K562 (cell line): ENCODE results near the gene IL15. TPM values are rescaled to one million over a fixed set of nuclear protein-coding genes. Genes with fewer than 3 reads are reported as not detected.

ENCODE experiments used
- DPF2 ChIP-seq: fragments of 450-650 bp; IDR thresholded peaks from 2 replicates; pipeline ENCODE4 v1.6.1; 2016
- MXI1 ChIP-seq: IDR thresholded peaks from 2 replicates; pipeline ENCODE4 v1.6.1; 2011; ENCODE audit warnings: low read depth, mild to moderate bottlenecking, improper control_type of control experiment, low read length
- NR2F6 ChIP-seq: fragments of 450-650 bp; formaldehyde crosslinking; IDR thresholded peaks from 2 replicates; pipeline ENCODE4 v1.4.0; 2020; ENCODE audit warnings: mild to moderate bottlenecking
- TAF15 ChIP-seq: fragments of 200-400 bp; formaldehyde crosslinking; IDR thresholded peaks from 2 replicates; pipeline ENCODE4 v1.6.1; 2017; ENCODE audit warnings: mild to moderate bottlenecking, low read depth, low read length, moderate library complexity
- ZNF24 ChIP-seq: fragments of 450-650 bp; IDR thresholded peaks from 2 replicates; pipeline ENCODE4 v1.6.1; 2016
- polyA plus RNA-seq, 8 experiments: library from polyadenylated mRNA; depleted of rRNA in 4 of 8; stranded (reverse) in 5 of 8; unstranded in 3 of 8; fragments of >200 nt; fragmentation: Nextera tagmentation in 2 of 8; fragmentation: Illumina TruSeq in 1 of 8; extraction: Ambion mirVana in 2 of 8; extraction: Trizol in 1 of 8; gene quantifications; 2 replicates each; pipeline versions ENCODE4 v1.2.1 to v1.2.3, GENCODE V29; 2011 to 2014; ENCODE audit warnings: inconsistent platforms in 1 of 8, missing spikeins in 1 of 8
- total RNA-seq, 7 experiments: library from RNA; depleted of rRNA in 6 of 7; stranded (reverse); fragments of >200 nt in 6 of 7; fragmentation: Illumina TruSeq in 2 of 7; extraction: Trizol in 2 of 7; gene quantifications; 2 replicates each; pipeline versions ENCODE4 v1.2.1 to v1.2.3, GENCODE V29; 2011 to 2021; ENCODE audit warnings: low replicate concordance in 1 of 7
- TF ChIP-seq, protein P1 (sequence below): fragments of 250-450 bp; sonication (Bioruptor Pico); IDR thresholded peaks from 2 replicates; pipeline ENCODE4 v1.5.0; 2021; ENCODE audit warnings: mild to moderate bottlenecking, moderate library complexity
- TF ChIP-seq, protein P2 (sequence below): fragments of 450-650 bp; IDR thresholded peaks from 2 replicates; pipeline ENCODE4 v1.6.1; 2017; ENCODE audit warnings: mild to moderate bottlenecking, moderate library complexity
- TF ChIP-seq, protein P3 (sequence below): fragments of 250-450 bp; sonication (Bioruptor Pico); IDR thresholded peaks from 2 replicates; pipeline ENCODE4 v1.4.0; 2020; ENCODE audit warnings: mild to moderate bottlenecking, moderate library complexity, borderline replicate concordance
- TF ChIP-seq, protein P4 (sequence below): sonication (generic); formaldehyde crosslinking; IDR thresholded peaks from 2 replicates; pipeline ENCODE4 v1.8.0; 2022; ENCODE audit warnings: mild to moderate bottlenecking, missing genetic modification reagents, borderline replicate concordance
- TF ChIP-seq, protein P5 (sequence below): fragments of 450-650 bp; IDR thresholded peaks from 2 replicates; pipeline ENCODE4 v1.6.1; 2018; ENCODE audit warnings: mild to moderate bottlenecking, low read depth; ENCODE audit not compliant: partially characterized antibody
- TF ChIP-seq, protein P6 (sequence below): sonication (generic); formaldehyde crosslinking; IDR thresholded peaks from 2 replicates; pipeline ENCODE4 v1.8.0; 2022; ENCODE audit warnings: mild to moderate bottlenecking, missing genetic modification reagents

IL15 gene
- total and polyA plus RNA-seq, 9 of the 15 experiments (the other 6 are each of a cell fraction or from before 2014, with no cell fraction given) = 0.13 to 0.50 (median 0.34) TPM

DNA sequence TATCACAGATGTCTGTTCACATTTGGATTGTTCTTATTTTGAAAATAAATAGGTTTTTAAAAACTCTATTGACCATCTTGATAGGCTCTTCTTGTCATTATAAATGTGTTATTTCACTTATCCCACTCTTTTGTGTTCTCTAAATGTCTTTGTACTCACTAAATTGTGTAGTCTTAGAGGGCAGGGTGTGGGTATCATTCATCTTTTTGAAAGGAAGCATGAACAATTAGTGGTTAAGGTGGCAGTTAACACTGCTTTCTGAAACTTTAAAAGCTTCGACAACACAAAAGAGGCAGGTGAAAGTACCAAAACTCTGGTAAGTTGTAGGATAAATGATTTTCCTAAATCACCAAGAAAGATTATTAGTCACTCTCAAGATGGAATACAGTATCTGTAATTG is 83.2 kb downstream of the IL15 start (continued):
- TF ChIP-seq, protein P1, sequence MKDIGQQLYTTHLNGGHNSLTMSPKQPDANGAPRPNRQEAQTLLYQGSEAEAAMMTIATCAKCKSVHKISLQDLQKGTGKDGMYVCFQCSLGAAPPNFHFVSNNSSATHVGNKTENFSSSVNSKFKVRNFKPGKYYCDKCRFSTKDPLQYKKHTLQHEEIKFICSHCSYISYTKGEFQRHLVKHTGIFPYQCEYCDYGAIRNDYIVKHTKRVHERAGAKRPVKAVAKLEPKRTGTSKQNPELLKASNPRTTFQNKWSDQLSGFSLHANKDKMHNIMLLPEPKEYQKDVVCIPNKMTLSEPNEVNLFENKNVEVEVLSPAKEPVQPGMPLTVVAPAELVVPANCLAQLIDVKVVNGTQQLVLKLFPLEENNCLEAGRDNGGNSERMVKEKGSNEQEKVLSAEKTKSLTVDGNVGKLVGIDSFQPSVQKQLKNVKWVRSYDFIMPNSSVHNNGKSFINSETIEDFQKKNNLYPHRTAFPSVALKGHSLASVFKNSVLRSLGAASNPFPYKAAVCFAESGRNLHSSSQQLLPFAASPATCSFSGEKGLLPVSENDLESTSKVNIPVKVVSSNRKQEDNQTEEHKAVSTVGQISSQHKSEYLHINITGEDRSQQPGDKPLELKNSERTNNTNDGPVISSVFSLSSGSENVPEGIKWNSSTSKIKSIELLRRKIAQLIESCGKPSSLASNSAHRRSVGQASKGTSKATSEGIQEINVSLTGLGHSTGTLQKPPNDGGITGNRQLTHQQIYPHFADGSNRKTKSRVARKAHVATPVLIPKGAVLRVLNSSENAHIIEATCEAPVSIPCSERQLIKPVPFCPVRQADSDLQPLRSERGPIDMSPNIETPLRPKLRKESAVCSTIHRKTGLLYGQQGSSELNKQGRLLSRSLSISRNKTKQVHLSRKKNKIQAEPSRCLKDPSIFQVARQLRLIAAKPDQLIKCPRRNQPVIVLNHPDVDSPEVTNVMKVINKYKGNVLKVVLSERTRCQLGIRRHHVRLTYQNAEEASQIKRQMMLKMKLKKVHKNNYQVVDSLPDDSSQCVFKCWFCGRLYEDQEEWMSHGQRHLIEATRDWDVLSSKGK (CRISPR knock-in tag) = no peak
- TF ChIP-seq ZNF24 (no peak), TAF15 (no peak), MXI1 (no peak), NR2F6 (CRISPR knock-in tag) (no peak), DPF2 (no peak)
- TF ChIP-seq, protein P2, sequence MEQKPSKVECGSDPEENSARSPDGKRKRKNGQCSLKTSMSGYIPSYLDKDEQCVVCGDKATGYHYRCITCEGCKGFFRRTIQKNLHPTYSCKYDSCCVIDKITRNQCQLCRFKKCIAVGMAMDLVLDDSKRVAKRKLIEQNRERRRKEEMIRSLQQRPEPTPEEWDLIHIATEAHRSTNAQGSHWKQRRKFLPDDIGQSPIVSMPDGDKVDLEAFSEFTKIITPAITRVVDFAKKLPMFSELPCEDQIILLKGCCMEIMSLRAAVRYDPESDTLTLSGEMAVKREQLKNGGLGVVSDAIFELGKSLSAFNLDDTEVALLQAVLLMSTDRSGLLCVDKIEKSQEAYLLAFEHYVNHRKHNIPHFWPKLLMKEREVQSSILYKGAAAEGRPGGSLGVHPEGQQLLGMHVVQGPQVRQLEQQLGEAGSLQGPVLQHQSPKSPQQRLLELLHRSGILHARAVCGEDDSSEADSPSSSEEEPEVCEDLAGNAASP = no peak
- TF ChIP-seq, protein P3, sequence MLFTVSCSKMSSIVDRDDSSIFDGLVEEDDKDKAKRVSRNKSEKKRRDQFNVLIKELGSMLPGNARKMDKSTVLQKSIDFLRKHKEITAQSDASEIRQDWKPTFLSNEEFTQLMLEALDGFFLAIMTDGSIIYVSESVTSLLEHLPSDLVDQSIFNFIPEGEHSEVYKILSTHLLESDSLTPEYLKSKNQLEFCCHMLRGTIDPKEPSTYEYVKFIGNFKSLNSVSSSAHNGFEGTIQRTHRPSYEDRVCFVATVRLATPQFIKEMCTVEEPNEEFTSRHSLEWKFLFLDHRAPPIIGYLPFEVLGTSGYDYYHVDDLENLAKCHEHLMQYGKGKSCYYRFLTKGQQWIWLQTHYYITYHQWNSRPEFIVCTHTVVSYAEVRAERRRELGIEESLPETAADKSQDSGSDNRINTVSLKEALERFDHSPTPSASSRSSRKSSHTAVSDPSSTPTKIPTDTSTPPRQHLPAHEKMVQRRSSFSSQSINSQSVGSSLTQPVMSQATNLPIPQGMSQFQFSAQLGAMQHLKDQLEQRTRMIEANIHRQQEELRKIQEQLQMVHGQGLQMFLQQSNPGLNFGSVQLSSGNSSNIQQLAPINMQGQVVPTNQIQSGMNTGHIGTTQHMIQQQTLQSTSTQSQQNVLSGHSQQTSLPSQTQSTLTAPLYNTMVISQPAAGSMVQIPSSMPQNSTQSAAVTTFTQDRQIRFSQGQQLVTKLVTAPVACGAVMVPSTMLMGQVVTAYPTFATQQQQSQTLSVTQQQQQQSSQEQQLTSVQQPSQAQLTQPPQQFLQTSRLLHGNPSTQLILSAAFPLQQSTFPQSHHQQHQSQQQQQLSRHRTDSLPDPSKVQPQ = no peak
- TF ChIP-seq, protein P4, sequence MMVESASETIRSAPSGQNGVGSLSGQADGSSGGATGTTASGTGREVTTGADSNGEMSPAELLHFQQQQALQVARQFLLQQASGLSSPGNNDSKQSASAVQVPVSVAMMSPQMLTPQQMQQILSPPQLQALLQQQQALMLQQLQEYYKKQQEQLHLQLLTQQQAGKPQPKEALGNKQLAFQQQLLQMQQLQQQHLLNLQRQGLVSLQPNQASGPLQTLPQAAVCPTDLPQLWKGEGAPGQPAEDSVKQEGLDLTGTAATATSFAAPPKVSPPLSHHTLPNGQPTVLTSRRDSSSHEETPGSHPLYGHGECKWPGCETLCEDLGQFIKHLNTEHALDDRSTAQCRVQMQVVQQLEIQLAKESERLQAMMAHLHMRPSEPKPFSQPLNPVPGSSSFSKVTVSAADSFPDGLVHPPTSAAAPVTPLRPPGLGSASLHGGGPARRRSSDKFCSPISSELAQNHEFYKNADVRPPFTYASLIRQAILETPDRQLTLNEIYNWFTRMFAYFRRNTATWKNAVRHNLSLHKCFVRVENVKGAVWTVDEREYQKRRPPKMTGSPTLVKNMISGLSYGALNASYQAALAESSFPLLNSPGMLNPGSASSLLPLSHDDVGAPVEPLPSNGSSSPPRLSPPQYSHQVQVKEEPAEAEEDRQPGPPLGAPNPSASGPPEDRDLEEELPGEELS (CRISPR knock-in tag) = no peak
- TF ChIP-seq, protein P5, sequence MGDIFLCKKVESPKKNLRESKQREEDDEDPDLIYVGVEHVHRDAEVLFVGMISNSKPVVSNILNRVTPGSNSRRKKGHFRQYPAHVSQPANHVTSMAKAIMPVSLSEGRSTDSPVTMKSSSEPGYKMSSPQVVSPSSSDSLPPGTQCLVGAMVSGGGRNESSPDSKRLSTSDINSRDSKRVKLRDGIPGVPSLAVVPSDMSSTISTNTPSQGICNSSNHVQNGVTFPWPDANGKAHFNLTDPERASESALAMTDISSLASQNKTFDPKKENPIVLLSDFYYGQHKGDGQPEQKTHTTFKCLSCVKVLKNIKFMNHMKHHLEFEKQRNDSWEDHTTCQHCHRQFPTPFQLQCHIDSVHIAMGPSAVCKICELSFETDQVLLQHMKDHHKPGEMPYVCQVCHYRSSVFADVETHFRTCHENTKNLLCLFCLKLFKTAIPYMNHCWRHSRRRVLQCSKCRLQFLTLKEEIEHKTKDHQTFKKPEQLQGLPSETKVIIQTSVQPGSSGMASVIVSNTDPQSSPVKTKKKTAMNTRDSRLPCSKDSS = no peak
- TF ChIP-seq, protein P6, sequence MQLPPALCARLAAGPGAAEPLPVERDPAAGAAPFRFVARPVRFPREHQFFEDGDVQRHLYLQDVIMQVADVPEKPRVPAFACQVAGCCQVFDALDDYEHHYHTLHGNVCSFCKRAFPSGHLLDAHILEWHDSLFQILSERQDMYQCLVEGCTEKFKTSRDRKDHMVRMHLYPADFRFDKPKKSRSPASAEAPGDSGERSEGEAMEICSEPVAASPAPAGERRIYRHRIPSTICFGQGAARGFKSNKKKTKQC (CRISPR knock-in tag) = no peak
- TF ChIP-seq, all 486 proteins: peak for 0
